ENCODE data around the gene SLC22A2. TPM values are rescaled to one million over a fixed set of nuclear protein-coding genes. Genes with fewer than 3 reads are reported as not detected.

The SLC22A2 gene
- total and polyA plus RNA-seq, 2 donors (not counting 3 experiments of a cell fraction or from before 2014, with no cell fraction given) = not detected

- H3K79me2 ChIP-seq (ENCODE audit: control insufficient read depth, insufficient read depth, low read length) = no peaks in the 10 kb centered on the region
- no peaks in the 10 kb centered on the region for H3K27me3 ChIP-seq (ENCODE audit: control insufficient read depth in 2 of 2, insufficient read depth in 2 of 2, low read length in 2 of 2)
- H3K4me2 ChIP-seq (ENCODE audit: insufficient read depth, low read length) = no peak overlapping the region
- H2AFZ ChIP-seq (ENCODE audit: low read depth, low read length) = no peak overlapping the region
- intact Hi-C loops (cut with micrococcal nuclease) = no loop called here
- no peaks in the 10 kb centered on the region for H3K4me1 ChIP-seq (ENCODE audit: control insufficient read depth, extremely low read depth, insufficient read depth, low read length)
- no peak overlapping the region for H3K27ac ChIP-seq (ENCODE audit: insufficient read depth, low read depth, low read length)
- peaks cover 3% of the 10 kb centered on the region for H3K9me3 ChIP-seq (replicated peaks; ENCODE audit: control insufficient read depth, insufficient read depth, low read length)
- no peaks in the 10 kb centered on the region for H3K36me3 ChIP-seq (ENCODE audit: control insufficient read depth in 2 of 2, extremely low read depth in 1 of 2, insufficient read depth in 2 of 2, low read length in 2 of 2)
- POLR2A ChIA-PET = no interaction called here
- no peak overlapping the region for H3K9ac ChIP-seq (replicated peaks; ENCODE audit: extremely low read depth, insufficient read depth, low read length)
- H3K4me3 ChIP-seq (replicated peaks in 1 of 3; ENCODE audit: insufficient read depth in 1 of 3, low read depth in 1 of 3, low read length in 3 of 3) = no peak overlapping the region
- DNase-seq (ENCODE audit: low read depth, low spot score) = no peak
- dilution Hi-C loops (cut with MboI; ENCODE audit: extremely low pct_ligation_motif_present, low sequenced_read_pairs) = no loop called here
- no peaks in the 10 kb centered on the region for H4K20me1 ChIP-seq (replicated peaks; ENCODE audit: control insufficient read depth, extremely low read depth, insufficient read depth, low read length)
- no peak for FAIRE-seq
- no TSS peak for BruUV-seq (replicated peaks)
- CTCF ChIA-PET = no interaction called here
- no peaks in the 10 kb centered on the region for H3K9me1 ChIP-seq (replicated peaks; ENCODE audit: control insufficient read depth, extremely low read depth, insufficient read depth, low read length)
- TF ChIP-seq MAX (IDR thresholded peaks at IDR 0.05; ENCODE audit: insufficient read depth, insufficient read length) (no peak), POLR2A (IDR thresholded peaks at IDR 0.05; ENCODE audit: low read depth, low read length) (no peak), FOS (IDR thresholded peaks at IDR 0.05; ENCODE audit: borderline replicate concordance, insufficient read depth, low read length) (no peak), CTCF (IDR thresholded peaks at IDR 0.05; ENCODE audit: extremely low read depth in 1 of 2, insufficient read depth in 1 of 2, low read depth in 1 of 2, low read length in 2 of 2) (no peak), POLR2AphosphoS5 (IDR thresholded peaks at IDR 0.05; ENCODE audit: insufficient read depth, low read depth, low read length) (no peak), EZH2 (IDR thresholded peaks at IDR 0.05; ENCODE audit: borderline replicate concordance, low read depth, low read length, severe bottlenecking) (no peak), JUN (IDR thresholded peaks at IDR 0.05; ENCODE audit: borderline replicate concordance, insufficient read depth, insufficient read length, low read depth) (no peak), MYC (IDR thresholded peaks at IDR 0.05; ENCODE audit: low read depth, low read length) (no peak), GATA2 (IDR thresholded peaks at IDR 0.05; ENCODE audit: insufficient read depth, insufficient read length, low read depth, low read length) (no peak)
These were observed 38.7 kb upstream of the SLC22A2 start for GRCh38 chr6:160297310-160297709.

Data from endothelial cell of umbilical vein (primary cell).